GM20431 (cell line): ENCODE results near the gene PTEN.
"Not testable (repeated sequence)": the region's sequence is repeated elsewhere in the genome, so short reads cannot be mapped to it uniquely, and the experiment has no call there.

ENCODE experiments used
- in situ Hi-C: fragments of 300-500 bp; cut with MseI, MboI; formaldehyde crosslinking; loops from one replicate; pipeline ENCODE4 v1.15.0; 2020; ENCODE audit warnings: low sequenced_read_pairs; ENCODE audit not compliant: unreplicated experiment

Gene PTEN

DNA sequence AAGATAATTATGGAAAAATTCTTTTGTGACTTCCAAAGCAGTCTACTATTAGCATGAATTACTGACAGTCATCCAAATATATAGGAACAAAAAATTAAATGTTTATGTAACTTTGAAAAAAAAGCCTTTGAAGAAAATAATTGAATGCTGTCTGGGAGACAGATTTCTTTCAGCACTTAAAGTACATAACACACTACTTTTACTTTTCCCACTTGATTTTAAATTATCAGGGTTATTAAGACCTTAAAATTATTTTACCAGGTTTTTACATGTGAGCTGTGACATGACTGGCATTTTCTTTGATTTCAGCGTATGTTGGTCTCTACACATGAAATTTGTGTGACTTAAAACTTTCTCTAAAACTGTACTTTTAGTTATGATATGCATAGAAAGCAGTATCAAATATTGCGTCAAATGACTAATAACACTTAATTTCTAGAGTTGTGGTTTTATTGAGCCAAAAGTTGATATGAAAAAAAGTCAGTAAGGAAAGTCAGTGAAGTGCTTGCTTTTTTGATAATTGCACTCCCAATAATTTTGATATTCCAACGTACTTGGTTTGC is 3.1 kb downstream of the PTEN start:
- in situ Hi-C loops, result loop anchor here (10.0 to 25.0 kb wide), 2 partner anchors 221 to 688 kb away; no protein-coding TSS in a partner anchor

DNA sequence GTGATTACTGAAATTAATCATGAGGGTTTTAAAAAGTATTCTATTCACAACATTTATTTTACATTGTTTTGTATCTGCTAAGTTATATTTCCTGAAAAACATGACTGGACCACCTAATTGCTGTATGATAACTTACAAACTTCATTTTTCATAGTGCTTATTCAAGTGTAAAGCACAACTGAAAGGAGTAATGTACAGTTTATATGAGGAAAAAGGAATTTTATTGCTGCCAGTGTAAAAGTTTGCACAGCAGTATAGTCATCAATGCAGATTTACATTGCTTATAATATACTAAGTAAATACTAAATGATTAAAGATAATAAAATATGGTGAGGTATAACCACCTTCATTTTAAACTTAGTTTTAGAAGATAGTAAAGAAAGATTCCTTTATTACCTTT is 4.0 kb downstream of the PTEN start:
- in situ Hi-C loops, result loop anchor here (10.0 to 25.0 kb wide), 2 partner anchors 220 to 687 kb away; no protein-coding TSS in a partner anchor

DNA sequence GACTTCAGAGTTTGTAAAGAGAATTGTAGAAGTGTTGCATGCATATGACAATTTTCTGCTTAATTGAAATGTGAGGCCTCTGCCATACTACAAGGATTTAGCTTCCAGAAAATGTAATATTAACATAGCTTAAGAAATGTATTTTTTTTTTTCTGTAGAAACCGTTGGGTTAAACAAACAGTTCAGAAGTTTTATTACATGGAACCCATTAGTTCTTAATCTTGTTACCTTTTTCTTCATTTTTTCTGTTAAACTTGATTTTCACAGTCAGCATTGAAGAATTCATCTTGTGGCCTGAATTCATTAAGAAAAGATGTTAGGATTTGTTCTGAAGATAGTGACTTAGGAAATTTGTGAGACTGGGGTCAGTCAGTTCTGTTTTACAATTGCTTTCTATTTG is 4.9 kb downstream of the PTEN start:
- in situ Hi-C loops, result loop anchor here (10.0 to 25.0 kb wide), 2 partner anchors 219 to 687 kb away; no protein-coding TSS in a partner anchor

DNA sequence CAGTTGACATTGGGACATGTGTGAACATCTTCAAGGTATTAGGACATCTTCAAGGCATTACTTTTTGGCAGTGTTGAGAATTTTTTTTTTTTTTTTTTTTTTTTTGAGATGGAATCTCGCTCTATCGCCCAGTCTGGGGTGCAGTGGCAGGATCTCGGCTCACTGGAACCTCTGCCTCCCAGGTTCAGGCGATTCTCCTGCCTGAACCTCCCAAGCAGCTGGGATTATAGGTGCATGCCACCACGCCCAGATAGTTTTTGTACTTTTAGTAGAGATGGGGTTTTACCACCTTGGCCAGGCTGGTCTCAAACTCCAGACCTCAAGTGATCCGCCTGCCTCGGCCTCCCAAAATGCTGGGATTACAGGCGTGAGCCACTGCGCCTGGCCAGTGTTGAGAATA is 5.7 kb downstream of the PTEN start:
- in situ Hi-C loops, result loop anchor here (10.0 to 25.0 kb wide), 2 partner anchors 218 to 686 kb away; no protein-coding TSS in a partner anchor

DNA sequence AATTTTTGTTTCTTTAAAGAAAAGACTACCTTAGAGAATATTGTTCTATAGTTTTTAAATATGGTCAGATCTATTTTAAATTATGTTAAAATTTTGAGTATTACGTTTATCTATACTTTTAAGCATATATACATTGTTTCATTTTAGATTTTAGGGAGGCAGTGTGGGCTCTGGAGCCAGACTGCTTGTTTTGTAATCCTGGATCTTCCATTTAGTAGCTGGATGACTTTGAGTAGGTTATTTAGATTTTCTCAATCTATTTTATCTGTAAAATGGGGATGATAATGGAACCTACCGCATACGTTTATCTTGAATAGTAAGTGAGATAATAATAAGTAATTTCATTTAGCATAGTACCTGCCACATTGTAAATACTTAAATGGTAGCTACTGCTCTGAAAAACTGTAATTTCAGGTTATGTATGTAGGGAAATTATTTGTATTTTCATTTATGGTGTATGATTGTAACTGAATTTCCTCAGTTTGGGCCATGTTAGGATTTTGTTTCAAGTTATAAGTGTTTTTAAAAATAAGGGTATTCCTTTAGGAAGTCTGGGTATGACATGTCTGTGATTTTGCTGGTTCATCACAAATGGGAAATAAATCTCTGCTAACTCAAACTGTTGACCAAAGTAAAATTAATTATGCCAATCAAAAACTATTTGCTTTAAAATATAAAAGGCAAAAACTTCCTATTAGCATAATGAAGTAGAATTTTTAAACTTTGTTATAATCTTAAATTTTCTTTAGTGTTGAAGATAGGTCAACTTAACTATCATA is 6.5 kb downstream of the PTEN start:
- in situ Hi-C loops, result loop anchor here (10.0 to 25.0 kb wide), 2 partner anchors 217 to 685 kb away; no protein-coding TSS in a partner anchor

DNA sequence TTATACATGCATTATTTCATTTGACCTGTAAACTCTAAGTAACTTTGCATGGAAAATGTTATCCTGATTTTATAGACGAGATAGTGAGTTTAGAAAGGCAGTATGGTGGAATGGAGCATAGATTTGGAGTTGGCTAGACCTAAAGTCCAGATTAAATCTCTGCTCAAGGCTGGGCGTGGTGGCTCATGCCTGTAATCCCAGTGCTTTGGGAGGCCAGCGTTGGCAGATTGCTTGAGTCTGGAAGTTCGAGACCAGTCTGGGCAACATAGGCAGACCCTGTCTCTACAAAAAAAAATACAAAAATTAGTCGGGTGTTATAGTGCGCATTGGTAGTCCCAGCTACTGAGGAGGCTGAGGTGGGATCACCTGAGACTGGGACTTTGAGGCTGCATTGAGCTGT is 9.4 kb downstream of the PTEN start:
- in situ Hi-C loops, result loop anchor here (25.0 kb wide), 1 partner anchor 214 kb away; no protein-coding TSS in a partner anchor

DNA sequence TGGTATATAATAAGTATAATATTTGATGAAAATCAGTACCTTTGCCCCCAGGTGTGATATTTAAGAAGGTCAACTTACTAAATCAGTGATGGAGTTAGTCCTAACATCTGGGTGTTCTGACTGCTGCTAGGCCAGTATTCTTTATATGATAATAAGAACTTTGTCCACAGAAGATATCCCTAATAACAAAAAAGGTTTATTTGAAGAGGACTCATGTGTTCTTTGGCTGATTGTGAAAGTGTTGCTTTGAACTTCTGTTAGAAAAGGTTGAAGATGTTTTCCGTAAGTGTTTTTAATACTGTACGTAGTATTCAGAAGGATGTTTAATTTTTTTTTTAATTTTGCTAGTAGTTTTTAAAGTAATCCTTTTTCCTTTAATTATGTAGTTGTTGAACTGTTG is 10.2 kb downstream of the PTEN start:
- in situ Hi-C loops, result loop anchor here (25.0 kb wide), 1 partner anchor 214 kb away; no protein-coding TSS in a partner anchor

DNA sequence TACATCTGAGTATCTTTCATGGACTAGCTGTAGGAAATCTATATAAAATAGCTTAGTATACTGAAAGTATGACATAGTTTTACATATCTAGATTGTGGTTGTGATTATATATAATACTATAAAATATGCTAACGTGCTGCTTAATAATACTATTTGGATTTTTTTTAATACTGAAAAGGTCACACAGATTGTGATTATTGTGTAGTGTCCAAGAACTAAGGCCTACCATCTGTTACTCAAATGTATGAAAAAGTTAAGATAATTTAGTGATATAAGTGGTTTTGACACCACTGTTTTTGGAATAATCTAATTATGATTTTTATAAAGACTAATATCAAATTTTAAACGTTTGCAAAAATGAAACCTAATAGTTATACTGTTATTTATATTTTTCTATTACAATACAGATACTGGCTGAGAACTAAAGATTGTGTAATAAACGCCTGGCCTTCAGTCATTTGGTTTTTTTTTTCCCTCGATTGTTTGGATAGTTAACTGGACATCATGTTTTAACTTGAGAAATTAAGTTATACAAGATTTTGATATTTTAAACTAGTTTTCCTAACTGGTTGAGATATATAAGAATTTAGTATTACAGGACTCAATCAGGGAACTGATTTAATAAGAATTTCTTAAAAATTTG is 12.6 kb downstream of the PTEN start:
- in situ Hi-C loops, result no loop called here

DNA sequence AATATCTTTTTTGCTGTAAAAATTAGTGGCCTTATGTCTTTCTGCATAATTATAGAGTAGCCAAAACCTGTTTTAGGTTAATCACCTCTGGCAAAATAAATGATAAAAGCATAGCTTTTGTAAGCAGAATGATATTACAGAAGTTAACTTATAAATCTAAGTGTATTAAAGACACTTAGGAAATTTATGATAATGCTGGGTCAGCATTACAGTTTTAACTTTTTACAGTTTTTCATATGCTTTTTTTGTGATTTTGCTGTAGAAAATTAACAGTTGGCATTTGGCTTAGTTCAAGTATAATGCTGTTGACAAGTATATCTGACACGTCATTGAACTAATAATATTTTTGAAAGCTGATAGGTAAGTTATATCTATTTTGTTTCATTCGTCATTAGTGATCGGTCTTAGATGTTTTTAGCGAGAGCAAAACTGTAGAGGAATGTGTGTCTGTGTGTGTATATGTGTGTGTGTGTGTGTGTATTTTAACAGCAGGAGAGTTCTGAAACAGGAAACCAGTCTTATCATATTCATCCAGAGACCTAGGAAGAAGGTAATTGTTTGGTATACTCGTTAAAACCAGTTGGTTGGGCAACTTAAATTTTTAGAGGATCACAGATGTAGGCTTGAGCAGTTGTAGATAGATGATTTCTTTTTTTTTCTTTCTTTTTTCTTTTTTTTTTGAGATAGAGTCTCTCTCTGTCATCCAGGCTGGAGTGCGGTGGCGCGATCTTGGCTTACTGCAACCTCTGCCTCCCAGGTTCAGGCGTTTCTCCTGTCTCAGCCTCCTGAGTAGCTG is 15.4 kb downstream of the PTEN start:
- in situ Hi-C loops, result no loop called here

DNA sequence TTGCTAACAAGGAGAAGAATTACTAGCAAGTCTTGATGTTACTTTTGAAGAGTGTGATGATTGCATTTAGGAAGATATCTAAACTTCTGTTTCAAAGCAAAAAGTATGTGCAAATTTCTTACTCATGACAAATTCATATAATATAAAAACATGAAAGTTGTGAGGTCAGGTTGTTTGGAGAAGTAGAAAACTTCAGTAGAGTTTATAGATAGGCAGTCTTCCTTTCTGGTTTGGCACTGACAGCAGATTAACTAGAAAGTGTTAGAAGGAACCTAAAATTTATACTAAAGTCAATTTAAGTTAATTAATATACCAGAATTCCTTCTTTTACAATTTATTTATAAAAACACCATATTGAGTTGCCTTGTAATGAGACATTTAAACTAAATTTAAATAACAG is 16.9 kb downstream of the PTEN start:
- in situ Hi-C loops, result no loop called here

DNA sequence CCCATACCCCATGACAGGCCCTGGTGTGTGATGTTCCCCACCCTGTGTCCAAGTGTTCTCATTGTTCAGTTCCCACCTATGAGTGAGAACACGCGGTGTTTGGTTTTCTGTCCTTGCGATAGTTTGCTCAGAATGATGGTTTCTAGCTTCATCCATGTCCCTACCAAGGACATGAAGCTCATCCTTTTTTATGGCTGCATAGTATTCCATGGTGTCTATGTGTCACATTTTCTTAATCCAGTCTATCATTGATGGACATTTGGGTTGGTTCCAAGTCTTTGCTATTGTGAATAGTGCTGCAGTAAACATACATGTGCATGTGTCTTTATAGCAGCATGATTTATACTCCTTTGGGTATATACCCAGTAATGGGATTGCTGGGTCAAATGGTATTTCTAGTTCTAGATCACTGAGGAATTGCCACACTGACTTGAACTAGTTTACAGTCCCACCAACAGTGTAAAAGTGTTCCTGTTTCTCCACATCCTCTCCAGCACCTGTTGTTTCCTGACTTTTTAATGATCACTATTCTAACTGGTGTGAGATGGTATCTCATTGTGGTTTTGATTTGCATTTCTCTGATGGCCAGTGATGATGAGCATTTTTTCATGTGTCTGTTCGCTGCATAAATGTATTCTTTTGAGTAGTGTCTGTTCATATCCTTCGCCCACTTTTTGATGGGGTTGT is 18.1 kb downstream of the PTEN start:
- in situ Hi-C loops, result not testable (repeated sequence)

DNA sequence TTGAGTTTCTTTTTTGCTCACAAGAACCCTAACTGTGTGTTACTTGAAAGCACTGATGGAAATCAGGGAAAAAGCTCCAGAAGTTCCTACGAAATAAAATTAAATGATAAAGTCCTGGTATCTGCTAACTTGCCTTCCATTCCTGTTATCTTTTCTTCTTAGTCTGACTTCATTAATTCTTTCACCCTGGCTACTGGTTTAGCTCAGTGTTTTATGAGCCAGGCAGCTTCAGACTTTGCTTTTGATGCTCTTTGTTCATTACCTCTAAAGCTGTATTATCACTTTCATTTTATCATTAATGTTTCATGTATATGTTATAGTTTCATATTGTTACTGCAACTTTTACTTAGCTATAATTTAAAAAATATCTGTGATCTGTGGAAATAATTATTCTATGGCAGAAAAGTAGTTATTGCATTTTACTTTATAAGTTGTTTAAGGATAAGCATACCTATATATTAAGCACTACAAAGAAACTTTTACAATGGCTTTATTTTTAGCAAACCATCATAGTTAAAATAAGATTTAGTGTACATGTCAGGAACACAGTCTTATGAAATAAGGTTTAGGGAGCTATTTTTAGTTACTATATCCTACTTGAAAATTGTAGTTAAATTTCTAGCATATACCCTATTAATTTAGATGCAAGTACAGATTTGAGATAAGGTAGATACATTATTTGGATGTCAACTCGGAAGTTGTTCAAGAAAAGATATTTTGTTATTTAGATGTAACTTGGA is 19.3 kb downstream of the PTEN start:
- in situ Hi-C loops, result no loop called here

DNA sequence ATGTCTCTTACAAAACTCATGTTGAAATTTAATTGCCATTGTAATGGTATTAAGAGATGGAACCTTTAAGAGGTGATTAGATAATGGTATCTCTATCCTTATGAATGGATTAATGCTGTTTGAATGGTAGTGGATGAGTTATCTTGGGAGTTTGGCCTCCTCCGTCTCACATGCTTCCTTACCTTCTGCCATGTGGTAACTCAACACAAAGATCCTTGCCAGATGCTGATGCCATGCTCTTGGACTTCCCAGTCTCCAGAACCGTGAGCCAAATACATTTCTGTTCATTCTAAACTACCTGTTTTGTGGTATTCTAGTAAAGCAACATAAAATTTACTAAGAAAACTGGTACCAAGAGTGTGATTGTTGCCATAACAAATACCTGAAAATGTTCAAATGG is 23.2 kb downstream of the PTEN start:
- in situ Hi-C loops, result no loop called here

DNA sequence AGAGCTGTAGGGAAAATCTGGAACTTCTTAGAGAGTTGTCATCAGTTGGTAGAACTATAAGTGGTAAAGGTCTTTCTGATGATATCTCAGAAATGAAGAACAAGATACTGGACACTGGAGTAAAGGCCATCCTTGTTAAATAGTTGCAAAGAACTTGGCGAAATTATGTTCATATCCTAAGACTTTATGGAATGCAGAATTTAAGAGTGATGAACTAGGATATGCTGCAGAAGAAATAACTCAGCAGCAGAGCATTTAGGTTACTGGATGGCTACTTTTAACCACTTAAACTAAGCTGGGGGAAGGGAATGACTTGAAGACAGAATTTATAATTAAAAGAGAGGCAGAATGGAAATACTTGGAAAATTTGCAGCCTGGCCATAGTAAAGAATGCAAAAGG is 23.7 kb downstream of the PTEN start:
- in situ Hi-C loops, result no loop called here

DNA sequence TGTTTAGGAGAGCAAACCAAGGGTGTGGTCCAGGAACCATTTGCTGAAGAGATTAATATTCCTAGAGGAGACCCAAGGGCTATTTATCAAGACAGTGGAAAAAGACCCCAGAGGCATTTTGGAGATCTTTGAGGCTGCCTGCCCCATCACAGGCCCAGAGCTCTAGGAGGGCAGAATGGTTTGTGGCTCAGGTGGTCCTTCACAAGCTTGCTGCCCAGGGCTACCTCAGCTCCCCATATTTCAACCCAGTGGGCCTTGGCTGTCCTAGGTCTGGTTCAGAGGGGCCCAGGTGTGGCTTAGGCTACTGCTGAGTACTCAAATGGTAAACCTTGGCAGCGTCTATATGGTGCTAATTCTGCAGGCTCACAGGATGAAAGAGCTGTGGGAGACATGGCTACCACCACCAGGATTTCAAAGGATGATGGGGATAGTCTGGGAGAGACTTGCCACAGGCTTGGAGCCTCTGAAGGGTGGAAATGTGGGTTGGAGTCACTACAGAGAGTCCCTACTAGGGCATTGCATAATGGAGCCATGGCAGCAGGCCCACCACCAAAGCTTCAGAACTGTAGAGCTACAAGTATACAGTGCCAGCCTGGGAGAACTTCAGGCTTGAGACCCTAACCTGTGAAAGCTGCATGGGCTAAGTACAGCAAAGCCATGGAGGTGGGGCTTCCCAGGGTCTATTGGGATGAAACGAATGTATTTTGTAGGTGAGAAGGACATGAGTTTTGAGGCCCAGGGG is 24.3 kb downstream of the PTEN start:
- in situ Hi-C loops, result no loop called here

DNA sequence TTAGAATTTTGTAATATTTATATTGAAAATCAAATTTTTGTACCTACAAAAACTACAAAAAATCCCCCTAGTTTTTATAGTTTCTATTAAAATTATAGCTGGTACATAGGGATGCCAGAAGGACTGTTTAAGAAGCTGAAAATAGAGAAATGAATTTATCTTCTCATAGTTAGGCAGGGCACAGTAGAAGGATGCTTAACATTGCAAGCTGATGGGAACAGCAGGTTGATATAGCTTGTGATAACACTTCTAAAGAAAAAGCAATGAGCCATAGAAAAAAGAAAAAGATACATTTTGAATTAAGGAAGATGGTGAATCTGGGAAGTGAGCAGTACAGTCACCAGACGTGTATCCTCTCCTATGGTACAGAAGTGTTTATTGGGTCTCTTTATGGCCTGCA is 32.0 kb downstream of the PTEN start:
- in situ Hi-C loops, result no loop called here

DNA sequence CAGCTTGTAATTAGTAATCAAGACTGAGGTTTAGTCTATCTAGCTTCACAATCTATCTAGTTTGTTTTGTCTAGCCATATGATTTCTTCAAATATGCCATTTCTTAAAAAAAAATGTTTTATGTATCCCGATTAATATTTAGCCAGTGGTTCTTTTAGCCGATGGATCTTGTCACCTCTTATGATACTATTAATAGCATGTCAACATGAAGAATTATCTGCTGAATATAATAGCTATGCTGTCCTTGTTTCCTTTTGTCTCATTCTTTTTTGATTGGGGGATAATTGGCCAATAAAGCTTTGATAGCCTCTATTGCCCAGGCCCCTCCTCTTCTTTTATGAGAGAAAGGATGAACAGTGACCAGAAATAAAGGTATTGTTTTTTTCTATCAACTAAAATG is 32.8 kb downstream of the PTEN start:
- in situ Hi-C loops, result no loop called here

DNA sequence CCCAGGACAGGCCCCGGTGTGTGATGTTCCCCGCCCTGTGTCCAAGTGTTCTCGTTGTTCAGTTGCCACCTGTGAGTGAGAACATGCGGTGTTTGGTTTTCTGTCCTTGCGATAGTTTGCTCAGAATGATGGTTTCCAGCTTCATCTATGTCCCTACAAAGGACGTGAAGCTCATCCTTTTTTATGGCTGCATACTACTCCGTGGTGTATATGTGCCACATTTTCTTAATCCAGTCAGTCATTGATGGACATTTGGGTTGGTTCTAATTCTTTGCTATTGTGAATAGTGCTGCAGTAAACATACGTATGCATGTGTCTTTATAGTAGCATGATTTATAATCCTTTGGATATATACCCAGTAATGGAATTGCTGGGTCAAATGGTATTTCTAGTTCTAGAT is 34.5 kb downstream of the PTEN start:
- in situ Hi-C loops, result not testable (repeated sequence)
